Activated CD4-positive, alpha-beta T cell treated with anti-CD3 and anti-CD28 coated beads for 36 hours (primary cell): Measurements from ENCODE around the gene TMEM164. TPM values are rescaled to one million over a fixed set of nuclear protein-coding genes. Genes with fewer than 3 reads are reported as not detected.

Source experiments
- ATAC-seq: fragments of 200-7000 bp; cut with Tn5 transposase; one replicate; pipeline ENCODE4 v1.10.0; 2021; ENCODE audit warnings: mild to moderate bottlenecking, moderate library complexity
- CTCF ChIA-PET: fragments of 350-600 bp; sonication (Branson Sonifier 250); formaldehyde crosslinking; loops from one replicate; lab custom pipeline; 2021; ENCODE audit warnings: antibody characterized with exemption; lab: Charles Lee
- POLR2A ChIA-PET: fragments of 350-600 bp; sonication (Branson Sonifier 250); formaldehyde crosslinking; loops from one replicate; lab custom pipeline; 2021; ENCODE audit warnings: antibody characterized with exemption, inconsistent platforms; lab: Charles Lee
- DNase-seq: peaks from one replicate; pipeline ENCODE4 v3.0.0-alpha.2; 2020
- H3K27ac Mint-ChIP-seq: one replicate; pipeline ENCODE4 v1.8.0; 2021; ENCODE audit warnings: mixed read lengths
- H3K27me3 Mint-ChIP-seq: one replicate; pipeline ENCODE4 v1.8.0; 2021; ENCODE audit warnings: mixed read lengths
- H3K36me3 Mint-ChIP-seq: one replicate; pipeline ENCODE4 v1.8.0; 2021; ENCODE audit warnings: low read depth, mixed read lengths
- H3K4me1 Mint-ChIP-seq: one replicate; pipeline ENCODE4 v1.8.0; 2021; ENCODE audit warnings: mixed read lengths
- H3K4me3 Mint-ChIP-seq: one replicate; pipeline ENCODE4 v1.8.0; 2021; ENCODE audit warnings: mild to moderate bottlenecking, moderate library complexity, mixed read lengths
- H3K9me3 Mint-ChIP-seq: one replicate; pipeline ENCODE4 v1.8.0; 2021; ENCODE audit warnings: low read depth, mixed read lengths
- intact Hi-C, 2 experiments: fragments of 100-400 bp; cut with DNase I in 1 of 2; cut with micrococcal nuclease in 1 of 2; formaldehyde crosslinking; loops; one replicate each; pipeline versions ENCODE4 v1.14.2 to v1.15.1; 2022 to 2024; cut with DNase I, micrococcal nuclease
- total RNA-seq, 2 experiments: library from RNA; stranded (reverse); gene quantifications; one replicate each; pipeline ENCODE4 v1.2.3, GENCODE V29; 2021

TMEM164 gene
- total RNA-seq, 2 experiments from 2014 or later: 10.5 to 12.2 TPM

DNA sequence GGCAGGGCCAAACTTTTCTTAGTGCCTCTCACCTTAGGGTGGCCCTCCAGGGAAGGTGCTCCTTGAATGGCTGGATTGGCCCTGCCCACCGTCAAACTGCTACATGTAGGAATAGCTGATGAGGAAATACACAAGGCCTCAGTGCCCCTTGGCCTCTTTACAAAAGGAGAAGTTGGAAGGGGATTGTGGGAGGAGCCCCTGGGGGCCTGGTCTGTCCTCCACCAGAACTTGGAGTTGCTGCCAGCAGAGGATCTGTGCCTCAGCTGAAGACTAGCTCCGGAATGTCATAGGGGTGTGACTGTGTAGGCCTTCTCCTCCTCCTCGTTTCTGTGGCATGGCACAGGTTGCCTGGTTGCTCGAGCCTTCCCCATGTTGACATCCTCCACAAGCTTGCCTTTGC, 172.2 kb downstream of the TMEM164 start:
- POLR2A ChIA-PET: no interaction called here
- intact Hi-C loops: no loop called here
- DNase-seq (no peak), ATAC-seq (no peak)
- H3K9me3 Mint-ChIP-seq: no peaks in the 10 kb centered on the region
- CTCF ChIA-PET: interaction anchor here (0.5 to 1.5 kb wide), 4 partner anchors 14 to 239 kb away, joined by 3 to 5 read pairs (median 4); no protein-coding TSS in a partner anchor
- peaks cover 10% of the 10 kb centered on the region for H3K36me3 Mint-ChIP-seq
- no peaks in the 10 kb centered on the region for H3K4me1 Mint-ChIP-seq
- no peaks in the 10 kb centered on the region for H3K27me3 Mint-ChIP-seq
- no peak overlapping the region for H3K4me3 Mint-ChIP-seq
- H3K27ac Mint-ChIP-seq: no peak overlapping the region

DNA sequence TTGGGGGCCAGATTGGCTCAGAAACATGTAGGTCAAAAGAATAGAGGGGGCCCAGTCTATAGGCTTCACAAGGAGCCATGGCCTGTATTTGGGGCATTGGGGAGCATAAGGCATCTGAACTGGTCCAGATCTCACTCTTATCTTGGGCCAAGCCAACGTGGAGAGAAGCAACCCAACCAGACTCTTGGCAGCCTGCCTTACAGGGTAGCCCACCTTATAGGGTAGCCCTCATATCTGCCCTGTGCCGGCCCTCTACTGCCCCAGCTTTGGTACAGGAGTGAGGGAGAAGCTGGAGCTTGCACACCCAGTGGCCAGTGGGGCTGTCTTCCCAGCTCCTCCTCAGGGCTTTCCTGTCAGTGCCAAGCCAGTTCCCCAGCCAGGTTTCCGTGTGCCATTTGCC, 172.8 kb downstream of the TMEM164 start:
- CTCF ChIA-PET: interaction anchor here (0.7 to 1.5 kb wide), 3 partner anchors 15 to 29 kb away, joined by 3 to 5 read pairs (median 3); no protein-coding TSS in a partner anchor
- no peaks in the 10 kb centered on the region for H3K9me3 Mint-ChIP-seq
- intact Hi-C loops: no loop called here
- POLR2A ChIA-PET: no interaction called here
- ATAC-seq (no peak), DNase-seq (no peak)
- H3K4me3 Mint-ChIP-seq: no peak overlapping the region
- H3K27ac Mint-ChIP-seq: no peak overlapping the region
- no peaks in the 10 kb centered on the region for H3K27me3 Mint-ChIP-seq
- no peaks in the 10 kb centered on the region for H3K4me1 Mint-ChIP-seq
- peaks cover 10% of the 10 kb centered on the region for H3K36me3 Mint-ChIP-seq

DNA sequence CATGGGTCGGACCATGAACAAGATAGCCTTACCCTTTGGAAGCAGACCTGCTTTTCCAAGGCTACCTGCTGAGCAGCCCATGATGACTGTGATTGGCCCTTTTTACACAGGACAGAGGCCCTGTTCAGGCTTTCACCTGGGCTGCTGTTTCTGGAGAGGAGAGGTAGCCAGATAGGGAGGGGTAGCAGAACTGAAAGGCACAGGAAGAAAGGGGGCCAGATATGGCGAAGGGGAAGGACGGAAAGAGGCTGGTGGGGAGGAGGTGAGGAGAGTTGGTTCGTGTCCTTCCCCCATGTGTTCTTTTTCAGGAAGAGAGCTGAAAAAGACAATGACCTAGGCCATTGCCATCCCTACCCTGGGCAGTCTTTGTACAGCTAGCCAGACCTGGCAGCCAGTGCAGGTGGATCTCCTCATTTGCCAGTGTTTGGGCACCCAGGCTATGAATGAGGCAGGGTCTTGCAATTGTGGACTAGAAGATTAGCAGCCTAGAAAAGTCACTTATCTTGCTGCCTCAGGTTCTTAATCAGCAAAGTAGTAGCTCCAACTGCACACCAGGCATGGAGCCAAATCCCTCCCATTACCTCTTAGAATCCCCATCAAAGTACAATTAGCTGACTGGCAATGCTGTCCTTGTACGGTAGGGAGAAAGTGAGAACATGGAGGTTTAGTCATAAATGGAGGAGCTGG, 175.4 kb downstream of the TMEM164 start:
- H3K4me3 Mint-ChIP-seq: no peak overlapping the region
- POLR2A ChIA-PET: no interaction called here
- no peaks in the 10 kb centered on the region for H3K27me3 Mint-ChIP-seq
- peaks cover 3% of the 10 kb centered on the region for H3K4me1 Mint-ChIP-seq
- CTCF ChIA-PET: interaction anchor here (0.6 to 1.7 kb wide), 7 partner anchors 10 to 235 kb away, joined by 3 to 4 read pairs (median 3); no protein-coding TSS in a partner anchor
- ATAC-seq (no peak), DNase-seq (no peak)
- intact Hi-C loops: no loop called here
- peaks cover 7% of the 10 kb centered on the region for H3K36me3 Mint-ChIP-seq
- H3K9me3 Mint-ChIP-seq: no peaks in the 10 kb centered on the region
- H3K27ac Mint-ChIP-seq: no peak overlapping the region

DNA sequence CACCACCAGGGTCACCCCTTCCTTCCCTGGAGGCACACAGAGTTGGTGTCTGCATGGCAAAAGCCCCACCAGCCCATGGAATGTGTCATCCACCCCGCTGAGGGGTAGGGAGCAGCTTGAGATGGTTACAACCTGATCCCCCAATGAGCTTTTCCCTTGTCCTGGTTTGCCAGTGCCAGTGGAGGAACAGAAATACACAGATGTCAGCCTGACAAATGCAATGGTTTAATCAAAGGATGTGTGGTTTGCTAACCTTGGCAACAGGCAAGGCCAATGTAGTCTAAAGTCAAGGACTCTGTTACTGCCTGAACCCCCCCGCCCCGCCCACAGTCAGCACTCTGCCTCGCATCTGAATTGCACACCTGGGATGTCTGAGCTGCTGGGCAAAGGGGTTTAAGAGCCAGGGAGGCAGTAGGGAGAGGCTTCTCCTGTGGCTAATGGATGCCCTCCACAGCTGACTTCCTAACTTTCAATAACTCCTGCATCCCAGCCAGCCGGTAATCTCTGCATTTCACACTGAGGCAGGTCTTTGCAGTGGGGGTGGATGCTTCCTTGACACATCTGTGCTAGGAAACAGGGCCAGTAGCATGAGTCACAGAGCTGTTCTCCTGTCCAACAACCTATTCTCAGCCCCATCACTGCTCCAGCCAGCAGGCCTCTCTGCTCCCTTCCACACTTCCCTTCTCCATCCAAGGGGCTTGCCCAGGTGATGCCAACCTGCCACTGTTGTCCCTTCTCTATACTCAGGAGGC, 177.4 kb downstream of the TMEM164 start:
- H3K27ac Mint-ChIP-seq: no peak overlapping the region
- H3K36me3 Mint-ChIP-seq: peaks cover 6% of the 10 kb centered on the region
- ATAC-seq (no peak), DNase-seq (no peak)
- H3K4me3 Mint-ChIP-seq: no peak overlapping the region
- ChIA-PET POLR2A (no interaction called here), CTCF (interaction anchor here (0.5 to 1.7 kb wide), 2 partner anchors 11 to 57 kb away, joined by 3 to 4 read pairs; no protein-coding TSS in a partner anchor)
- H3K27me3 Mint-ChIP-seq: no peaks in the 10 kb centered on the region
- peaks cover 3% of the 10 kb centered on the region for H3K4me1 Mint-ChIP-seq
- intact Hi-C loops: no loop called here
- peaks cover 2% of the 10 kb centered on the region for H3K9me3 Mint-ChIP-seq

DNA sequence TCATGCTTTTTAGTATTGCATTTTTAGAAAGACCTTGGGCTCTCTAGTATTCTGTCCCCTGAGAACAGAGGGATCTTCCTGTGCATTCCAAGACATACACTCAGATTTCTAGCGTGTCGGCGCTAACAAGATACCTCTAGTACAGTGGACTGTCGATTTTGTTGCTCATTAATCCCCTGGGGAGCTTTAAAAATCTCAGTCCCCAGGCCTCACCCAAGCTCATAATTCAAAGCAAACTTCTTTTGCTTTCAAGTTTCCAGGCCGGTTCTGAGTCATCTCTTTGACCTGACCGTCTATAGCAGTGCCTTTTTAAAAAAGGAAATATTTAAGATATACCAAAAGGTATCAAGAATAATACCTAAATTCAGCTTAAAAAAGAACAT, 178.0 kb downstream of the TMEM164 start:
- Mint-ChIP-seq H3K36me3 (peaks cover 7% of the 10 kb centered on the region), H3K4me3 (no peak overlapping the region), H3K27me3 (no peaks in the 10 kb centered on the region), H3K4me1 (peaks cover 3% of the 10 kb centered on the region), H3K27ac (no peak overlapping the region), H3K9me3 (peaks cover 2% of the 10 kb centered on the region)
- DNase-seq (no peak), ATAC-seq (no peak)
- POLR2A ChIA-PET: no interaction called here
- intact Hi-C loops: no loop called here
- CTCF ChIA-PET: no interaction called here

DNA sequence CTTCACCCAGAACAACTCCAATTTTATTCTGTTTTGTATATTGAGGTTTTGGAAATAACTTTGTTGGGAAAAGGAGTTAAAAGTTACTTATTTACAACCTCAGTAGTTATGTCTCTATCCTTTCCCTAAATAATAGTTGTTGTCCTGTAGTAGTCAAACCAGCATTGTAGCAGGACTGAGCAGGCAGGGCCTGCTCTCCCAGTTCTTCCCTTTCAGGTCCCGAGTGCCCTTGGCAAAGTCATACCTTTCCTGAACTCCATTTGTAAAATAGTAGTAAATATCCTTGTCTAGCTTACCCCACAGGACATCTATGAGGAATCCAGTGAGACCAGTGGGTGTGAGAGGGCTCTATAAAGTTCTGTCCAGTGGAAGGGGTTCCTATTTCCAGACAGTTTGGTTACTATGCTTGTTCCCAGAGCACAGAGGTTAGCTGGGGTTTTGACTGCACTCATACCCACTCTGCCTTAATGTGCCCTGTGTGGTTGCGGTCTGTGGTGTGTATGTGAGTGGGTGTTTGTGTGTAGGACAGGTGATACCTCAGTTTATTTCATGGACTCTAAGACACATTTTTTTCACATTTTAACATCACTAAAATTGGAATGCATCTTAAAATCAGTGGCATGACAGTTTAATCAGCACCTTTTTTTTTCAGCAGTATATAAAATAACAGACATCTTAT, 178.7 kb downstream of the TMEM164 start:
- ChIA-PET POLR2A (interaction anchor here (0.7 kb wide), 1 partner anchor 221 kb away, joined by 3 read pairs; no protein-coding TSS in a partner anchor), CTCF (interaction anchor here (0.7 kb wide), 1 partner anchor 23 kb away, joined by 3 read pairs; no protein-coding TSS in a partner anchor)
- Mint-ChIP-seq H3K9me3 (peaks cover 2% of the 10 kb centered on the region), H3K27me3 (no peaks in the 10 kb centered on the region), H3K4me1 (peaks cover 3% of the 10 kb centered on the region), H3K27ac (no peak overlapping the region), H3K36me3 (peaks cover 7% of the 10 kb centered on the region), H3K4me3 (no peak overlapping the region)
- ATAC-seq (no peak), DNase-seq (no peak)
- intact Hi-C loops: no loop called here

DNA sequence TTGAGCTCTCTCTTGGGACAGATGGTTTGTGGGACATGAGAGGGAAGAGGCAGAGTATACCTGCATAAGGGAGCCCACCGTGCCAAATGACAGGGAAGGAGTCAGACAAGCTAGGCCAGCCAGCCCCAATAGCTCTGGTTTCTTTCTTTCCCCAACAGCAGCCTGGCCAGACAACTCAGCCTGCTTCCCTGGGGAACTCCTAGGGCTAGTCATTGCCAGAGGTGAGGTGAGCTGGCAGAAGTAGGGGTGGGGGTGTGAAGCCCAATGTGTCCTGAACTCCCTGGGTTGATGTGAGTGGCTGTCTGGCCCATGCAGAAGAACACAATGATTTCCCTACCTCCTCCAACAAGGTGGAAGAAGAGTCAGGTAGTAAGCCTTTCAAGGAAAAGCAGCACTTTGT, 179.4 kb downstream of the TMEM164 start:
- peak; percentile 24 for DNase-seq
- H3K9me3 Mint-ChIP-seq: peaks cover 2% of the 10 kb centered on the region
- H3K4me3 Mint-ChIP-seq: no peak overlapping the region
- no peaks in the 10 kb centered on the region for H3K27me3 Mint-ChIP-seq
- H3K36me3 Mint-ChIP-seq: peaks cover 7% of the 10 kb centered on the region
- ATAC-seq: peak; percentile 65
- CTCF ChIA-PET: interaction anchor here (0.7 kb wide), 1 partner anchor 22 kb away, joined by 3 read pairs; no protein-coding TSS in a partner anchor
- intact Hi-C loops: no loop called here
- H3K27ac Mint-ChIP-seq: no peak overlapping the region
- POLR2A ChIA-PET: no interaction called here
- peaks cover 3% of the 10 kb centered on the region for H3K4me1 Mint-ChIP-seq

DNA sequence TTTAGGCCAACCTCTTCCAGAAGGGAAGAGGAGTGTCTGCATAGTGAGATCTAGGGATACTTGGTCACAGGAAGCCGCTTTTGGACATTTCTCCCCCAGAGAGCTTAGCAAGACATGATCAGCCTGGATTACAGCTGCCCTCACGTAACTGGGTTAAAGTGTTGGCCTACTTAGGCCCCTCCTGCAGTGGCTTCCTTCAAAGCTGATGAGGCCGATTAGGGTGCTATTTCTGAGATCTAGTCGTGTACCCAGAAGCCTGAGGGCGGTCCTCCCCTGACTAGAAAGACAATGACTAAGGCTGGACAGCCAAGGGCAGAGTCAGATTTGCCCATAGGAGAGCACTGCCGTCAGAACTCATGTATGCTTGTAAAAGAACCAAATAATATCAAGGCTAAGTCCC, 180.0 kb downstream of the TMEM164 start:
- ATAC-seq: no peak
- intact Hi-C loops: no loop called here
- CTCF ChIA-PET: interaction anchor here (0.7 kb wide), 1 partner anchor 21 kb away, joined by 3 read pairs; no protein-coding TSS in a partner anchor
- Mint-ChIP-seq H3K9me3 (peaks cover 2% of the 10 kb centered on the region), H3K4me3 (no peak overlapping the region), H3K27ac (no peak overlapping the region), H3K4me1 (peaks cover 3% of the 10 kb centered on the region), H3K36me3 (peaks cover 7% of the 10 kb centered on the region), H3K27me3 (no peaks in the 10 kb centered on the region)
- DNase-seq: no peak
- POLR2A ChIA-PET: no interaction called here

DNA sequence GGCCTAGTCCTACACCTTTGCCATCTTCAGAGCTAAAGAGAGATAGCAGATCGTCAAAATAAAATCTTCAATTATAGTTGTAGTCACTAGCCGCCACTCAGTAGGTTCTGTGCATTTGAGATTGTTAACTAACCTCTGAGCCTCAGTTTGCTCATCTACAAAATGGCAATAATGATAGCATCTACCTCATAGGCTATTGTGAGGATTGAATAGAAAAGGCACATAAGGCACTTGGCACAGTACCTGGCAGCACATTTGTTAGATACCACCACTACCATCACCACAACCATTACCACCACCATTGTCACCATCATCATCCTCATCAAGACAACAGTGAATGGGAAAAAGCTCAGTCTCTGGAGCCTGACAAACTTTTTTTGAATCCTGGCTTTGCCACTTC, 180.4 kb downstream of the TMEM164 start:
- ATAC-seq (no peak), DNase-seq (no peak)
- Mint-ChIP-seq H3K27me3 (no peaks in the 10 kb centered on the region), H3K36me3 (peaks cover 7% of the 10 kb centered on the region), H3K4me1 (peaks cover 6% of the 10 kb centered on the region), H3K4me3 (no peak overlapping the region), H3K27ac (no peak overlapping the region), H3K9me3 (peaks cover 2% of the 10 kb centered on the region)
- intact Hi-C loops: no loop called here
- ChIA-PET CTCF (interaction anchor here (1.2 kb wide), 1 partner anchor 238 kb away, joined by 3 read pairs; no protein-coding TSS in a partner anchor), POLR2A (no interaction called here)

DNA sequence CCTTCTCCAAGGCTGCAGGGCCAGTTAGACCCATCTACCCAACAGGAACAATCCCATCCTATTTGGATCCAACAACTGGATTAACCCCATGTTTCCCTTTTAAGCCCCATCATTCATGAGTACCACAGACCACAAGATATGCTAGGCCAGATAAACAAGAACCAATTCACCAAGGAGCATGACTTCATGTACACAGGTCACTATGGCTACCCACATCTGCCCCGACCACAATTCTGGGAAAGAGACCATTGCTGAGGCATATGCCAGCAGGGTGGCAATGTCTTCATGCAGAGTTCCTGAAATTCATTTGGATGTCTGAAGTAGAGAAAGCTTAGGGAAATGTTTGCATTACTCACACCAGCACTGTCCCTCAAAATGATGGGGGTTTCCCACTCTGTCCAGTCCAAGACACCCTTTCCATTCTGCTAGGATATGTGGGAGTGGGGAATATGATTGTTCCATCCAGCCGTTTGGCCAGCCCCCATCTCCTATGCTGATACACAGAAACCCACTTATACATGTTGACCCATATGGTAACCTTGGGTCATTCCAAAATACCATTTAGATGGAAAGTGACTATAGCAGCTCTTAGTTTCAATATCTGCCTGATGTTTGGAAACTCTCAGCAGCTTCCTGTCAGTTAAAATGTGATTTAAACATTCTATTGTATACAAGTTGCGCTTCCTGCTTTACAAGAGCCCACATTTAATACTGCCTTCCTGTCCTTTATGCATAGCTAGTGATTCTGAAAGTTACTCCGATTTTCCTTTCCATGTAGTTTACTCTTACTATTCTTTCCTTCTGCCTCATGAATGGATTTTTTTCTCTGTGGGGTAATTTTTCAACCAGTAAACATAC, 186.0 kb downstream of the TMEM164 start:
- Mint-ChIP-seq H3K27me3 (no peaks in the 10 kb centered on the region), H3K27ac (peak overlapping the region; percentile 68), H3K36me3 (peaks cover 3% of the 10 kb centered on the region), H3K9me3 (peaks cover under 1% of the 10 kb centered on the region), H3K4me1 (peaks cover 16% of the 10 kb centered on the region), H3K4me3 (no peak overlapping the region)
- DNase-seq: no peak
- intact Hi-C loops: no loop called here
- ChIA-PET POLR2A (interaction anchor here (0.5 kb wide), 1 partner anchor 184 kb away, joined by 3 read pairs; no protein-coding TSS in a partner anchor), CTCF (interaction anchor here (0.8 kb wide), 1 partner anchor 16 kb away, joined by 3 read pairs; no protein-coding TSS in a partner anchor)
- ATAC-seq: peak; percentile 65
